Kidney (tissue), 14 donors: ENCODE data around the gene FAM117B. TPM values are rescaled to one million over a fixed set of nuclear protein-coding genes. Genes with fewer than 3 reads are reported as not detected.

Source experiments
- DNase-seq, 5 donors: peaks; one replicate each; pipeline ENCODE4 v3.0.0-alpha.2; 2013 to 2020
- FAIRE-seq: peaks from 2 replicates; lab custom pipeline; 2012; peaks lifted over from hg19 to GRCh38; lab: Jason Lieb, UNC
- H3K27ac ChIP-seq, 2 donors: one replicate each; pipeline ENCODE4 v1.7.0; 2013; ENCODE audit warnings: low read depth in 2 of 2, low read length in 2 of 2, inconsistent platforms in 1 of 2
- H3K27me3 ChIP-seq: one replicate; pipeline ENCODE4 v1.7.1; 2013; ENCODE audit warnings: low read length, inconsistent platforms; ENCODE audit not compliant: control insufficient read depth, insufficient read depth
- H3K36me3 ChIP-seq, 3 donors: one replicate each; pipeline versions ENCODE4 v1.7.0 to v1.7.1; 2013; ENCODE audit warnings: low read length in 3 of 3, control low read depth in 1 of 3, inconsistent platforms in 1 of 3; ENCODE audit not compliant: insufficient read depth in 3 of 3, control insufficient read depth in 2 of 3
- H3K4me1 ChIP-seq, 3 donors: one replicate each; pipeline versions ENCODE4 v1.7.0 to v1.7.1; 2013; ENCODE audit warnings: low read length in 3 of 3, inconsistent platforms in 1 of 3, low read depth in 1 of 3; ENCODE audit not compliant: control insufficient read depth in 2 of 3, insufficient read depth in 2 of 3
- H3K4me3 ChIP-seq, 3 donors: one replicate each; pipeline versions ENCODE4 v1.7.0 to v1.8.1; 2013; ENCODE audit warnings: low read length in 3 of 3, control low read depth in 1 of 3, inconsistent platforms in 1 of 3
- H3K9ac ChIP-seq, 3 donors: one replicate each; pipeline versions ENCODE4 v1.7.0 to v1.7.1; 2013; ENCODE audit warnings: low read length in 3 of 3, control low read depth in 1 of 3, inconsistent platforms in 1 of 3
- H3K9me3 ChIP-seq, 3 donors: one replicate each; pipeline versions ENCODE4 v1.7.0 to v1.7.1; 2013; ENCODE audit warnings: low read length in 3 of 3, control low read depth in 1 of 3, inconsistent platforms in 1 of 3; ENCODE audit not compliant: control insufficient read depth in 2 of 3, insufficient read depth in 1 of 3
- CTCF ChIP-seq: IDR thresholded peaks from 3 replicates; pipeline ENCODE4 v1.5.1; 2012; ENCODE audit warnings: mild to moderate bottlenecking, moderate library complexity, borderline replicate concordance; ENCODE audit not compliant: insufficient read depth; ENCODE audit errors: extremely low read depth
- intact Hi-C: fragments of 100-400 bp; cut with DNase I; formaldehyde crosslinking; loops from one replicate; pipeline ENCODE4 v1.11.1; 2022
- polyA plus RNA-seq: library from polyadenylated mRNA; stranded (reverse); fragments of 350-450 nt; fragmentation: Illumina TruSeq; extraction: RNeasy Lipid Tissue Mini Kit (QIAGEN cat#74804); gene quantifications from one replicate; pipeline ENCODE4 v1.2.3, GENCODE V29; 2014; ENCODE audit warnings: low read depth, low replicate concordance; ENCODE audit not compliant: insufficient read depth
- total RNA-seq: library from RNA; stranded (reverse); fragmentation: NEBNext Ultra II Directional; extraction: Animal tissue kit (Norgen Biotek cat#: 25700); gene quantifications from one replicate; pipeline ENCODE4 v1.2.1, GENCODE V29; 2021
- donor health status: control.
- donor health status: control.
- donor health status: control.
- donor health status: control.
- donor health status: control.
- donor health status: DM: yes; HTN: yes; CAD: no.
- donor health status: Normal renal cell carcinoma (clear cell type).

The FAM117B gene
- total and polyA plus RNA-seq, 2 donors from 2014 or later, result 4.1 to 14.8 TPM

- FAIRE-seq (no peak), DNase-seq (no peak)
- Histone ChIP-seq H3K9ac (no peak overlapping the region), H3K4me3 (no peak overlapping the region), H3K27me3 (no peaks in the 10 kb centered on the region), H3K27ac (no peak overlapping the region), H3K4me1 (no peaks in the 10 kb centered on the region), H3K9me3 (no peaks in the 10 kb centered on the region), H3K36me3 (no peaks in the 10 kb centered on the region)
- TF ChIP-seq CTCF, result no peak
- intact Hi-C loops, result no loop called here
These were observed 55.1 kb downstream of the FAM117B start for GRCh38 chr2:202689898-202690297.

GRCh38 chr2:202690321-202690900 is 55.6 kb downstream of the FAM117B start:
- Histone ChIP-seq H3K27ac (no peak overlapping the region), H3K27me3 (no peaks in the 10 kb centered on the region), H3K4me1 (no peaks in the 10 kb centered on the region), H3K9me3 (no peaks in the 10 kb centered on the region), H3K36me3 (no peaks in the 10 kb centered on the region), H3K4me3 (no peak overlapping the region), H3K9ac (no peak overlapping the region)
- FAIRE-seq (no peak), DNase-seq (no peak)
- intact Hi-C loops, result no loop called here
- TF ChIP-seq CTCF, result no peak

- Histone ChIP-seq H3K4me1 (no peaks in the 10 kb centered on the region), H3K36me3 (no peaks in the 10 kb centered on the region), H3K9me3 (no peaks in the 10 kb centered on the region), H3K27me3 (no peaks in the 10 kb centered on the region), H3K4me3 (no peak overlapping the region), H3K27ac (no peak overlapping the region), H3K9ac (no peak overlapping the region)
- DNase-seq (no peak), FAIRE-seq (no peak)
- intact Hi-C loops, result no loop called here
- no peak for TF ChIP-seq CTCF
These were observed 58.7 kb downstream of the FAM117B start for GRCh38 chr2:202693503-202693902.

GRCh38 chr2:202695166-202695565 is 60.4 kb downstream of the FAM117B start:
- intact Hi-C loops, result no loop called here
- no peaks in the 10 kb centered on the region for H3K9me3 ChIP-seq
- no peaks in the 10 kb centered on the region for H3K36me3 ChIP-seq
- TF ChIP-seq CTCF, result no peak
- H3K4me3 ChIP-seq, result no peak overlapping the region
- no peak overlapping the region for H3K9ac ChIP-seq
- H3K27ac ChIP-seq, result no peak overlapping the region
- no peaks in the 10 kb centered on the region for H3K27me3 ChIP-seq
- FAIRE-seq, result no peak
- no peak for DNase-seq
- H3K4me1 ChIP-seq, result peaks cover 0 to 5% (median 0%) of the 10 kb centered on the region in 3 donors
